Measurements from ENCODE around the gene TLR7. TPM values are rescaled to one million over a fixed set of nuclear protein-coding genes. Genes with fewer than 3 reads are reported as not detected.

The TLR7 gene
- total and polyA plus RNA-seq, 10 of the 15 experiments (the other 5 are each of a cell fraction or from before 2014, with no cell fraction given), result 12.0 to 44.4 (median 22.6) TPM

DNA sequence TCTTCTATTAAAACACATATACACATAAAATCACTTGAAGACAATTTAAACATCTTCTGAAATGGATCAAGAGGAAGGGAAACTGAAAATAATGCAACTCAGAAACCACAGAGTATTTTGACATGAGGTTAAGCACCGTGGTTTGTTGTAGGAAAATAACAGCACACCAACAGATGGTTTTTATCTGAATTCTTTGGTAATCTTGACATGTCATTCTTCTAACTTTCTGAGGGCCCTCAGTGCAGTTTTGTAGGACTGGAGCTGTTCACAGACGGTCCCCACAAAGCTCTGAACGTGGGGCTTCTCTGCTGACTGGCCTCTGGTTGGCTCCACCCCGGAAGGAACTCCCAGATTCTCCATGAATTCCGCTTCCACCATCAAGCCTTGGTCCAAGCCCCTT, 23.6 kb downstream of the TLR7 start (continued):
- TF ChIP-seq, protein P1, sequence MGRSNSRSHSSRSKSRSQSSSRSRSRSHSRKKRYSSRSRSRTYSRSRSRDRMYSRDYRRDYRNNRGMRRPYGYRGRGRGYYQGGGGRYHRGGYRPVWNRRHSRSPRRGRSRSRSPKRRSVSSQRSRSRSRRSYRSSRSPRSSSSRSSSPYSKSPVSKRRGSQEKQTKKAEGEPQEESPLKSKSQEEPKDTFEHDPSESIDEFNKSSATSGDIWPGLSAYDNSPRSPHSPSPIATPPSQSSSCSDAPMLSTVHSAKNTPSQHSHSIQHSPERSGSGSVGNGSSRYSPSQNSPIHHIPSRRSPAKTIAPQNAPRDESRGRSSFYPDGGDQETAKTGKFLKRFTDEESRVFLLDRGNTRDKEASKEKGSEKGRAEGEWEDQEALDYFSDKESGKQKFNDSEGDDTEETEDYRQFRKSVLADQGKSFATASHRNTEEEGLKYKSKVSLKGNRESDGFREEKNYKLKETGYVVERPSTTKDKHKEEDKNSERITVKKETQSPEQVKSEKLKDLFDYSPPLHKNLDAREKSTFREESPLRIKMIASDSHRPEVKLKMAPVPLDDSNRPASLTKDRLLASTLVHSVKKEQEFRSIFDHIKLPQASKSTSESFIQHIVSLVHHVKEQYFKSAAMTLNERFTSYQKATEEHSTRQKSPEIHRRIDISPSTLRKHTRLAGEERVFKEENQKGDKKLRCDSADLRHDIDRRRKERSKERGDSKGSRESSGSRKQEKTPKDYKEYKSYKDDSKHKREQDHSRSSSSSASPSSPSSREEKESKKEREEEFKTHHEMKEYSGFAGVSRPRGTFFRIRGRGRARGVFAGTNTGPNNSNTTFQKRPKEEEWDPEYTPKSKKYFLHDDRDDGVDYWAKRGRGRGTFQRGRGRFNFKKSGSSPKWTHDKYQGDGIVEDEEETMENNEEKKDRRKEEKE (IDR thresholded peaks at IDR 0.05), result no peak
- TF ChIP-seq, protein P2, sequence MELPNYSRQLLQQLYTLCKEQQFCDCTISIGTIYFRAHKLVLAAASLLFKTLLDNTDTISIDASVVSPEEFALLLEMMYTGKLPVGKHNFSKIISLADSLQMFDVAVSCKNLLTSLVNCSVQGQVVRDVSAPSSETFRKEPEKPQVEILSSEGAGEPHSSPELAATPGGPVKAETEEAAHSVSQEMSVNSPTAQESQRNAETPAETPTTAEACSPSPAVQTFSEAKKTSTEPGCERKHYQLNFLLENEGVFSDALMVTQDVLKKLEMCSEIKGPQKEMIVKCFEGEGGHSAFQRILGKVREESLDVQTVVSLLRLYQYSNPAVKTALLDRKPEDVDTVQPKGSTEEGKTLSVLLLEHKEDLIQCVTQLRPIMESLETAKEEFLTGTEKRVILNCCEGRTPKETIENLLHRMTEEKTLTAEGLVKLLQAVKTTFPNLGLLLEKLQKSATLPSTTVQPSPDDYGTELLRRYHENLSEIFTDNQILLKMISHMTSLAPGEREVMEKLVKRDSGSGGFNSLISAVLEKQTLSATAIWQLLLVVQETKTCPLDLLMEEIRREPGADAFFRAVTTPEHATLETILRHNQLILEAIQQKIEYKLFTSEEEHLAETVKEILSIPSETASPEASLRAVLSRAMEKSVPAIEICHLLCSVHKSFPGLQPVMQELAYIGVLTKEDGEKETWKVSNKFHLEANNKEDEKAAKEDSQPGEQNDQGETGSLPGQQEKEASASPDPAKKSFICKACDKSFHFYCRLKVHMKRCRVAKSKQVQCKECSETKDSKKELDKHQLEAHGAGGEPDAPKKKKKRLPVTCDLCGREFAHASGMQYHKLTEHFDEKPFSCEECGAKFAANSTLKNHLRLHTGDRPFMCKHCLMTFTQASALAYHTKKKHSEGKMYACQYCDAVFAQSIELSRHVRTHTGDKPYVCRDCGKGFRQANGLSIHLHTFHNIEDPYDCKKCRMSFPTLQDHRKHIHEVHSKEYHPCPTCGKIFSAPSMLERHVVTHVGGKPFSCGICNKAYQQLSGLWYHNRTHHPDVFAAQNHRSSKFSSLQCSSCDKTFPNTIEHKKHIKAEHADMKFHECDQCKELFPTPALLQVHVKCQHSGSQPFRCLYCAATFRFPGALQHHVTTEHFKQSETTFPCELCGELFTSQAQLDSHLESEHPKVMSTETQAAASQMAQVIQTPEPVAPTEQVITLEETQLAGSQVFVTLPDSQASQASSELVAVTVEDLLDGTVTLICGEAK (IDR thresholded peaks at IDR 0.05; ENCODE audit: borderline replicate concordance), result no peak
- TF ChIP-seq PAX5 (IDR thresholded peaks at IDR 0.05; ENCODE audit: borderline replicate concordance, low read depth, low read length) (peak; percentile 64; the same call in 1 of the 2 replicates), SUZ12 (IDR thresholded peaks at IDR 0.05; ENCODE audit: unreplicated experiment) (no peak), IKZF1 (conservative IDR thresholded peaks at IDR 0.05) (peak; percentile 67), RAD21 (IDR thresholded peaks at IDR 0.05; ENCODE audit: insufficient read depth, low read depth, low read length) (no peak), RELA (IDR thresholded peaks at IDR 0.05; ENCODE audit: borderline replicate concordance, partially characterized antibody) (no peak), EP300 (IDR thresholded peaks at IDR 0.05; ENCODE audit: borderline replicate concordance in 1 of 2, control insufficient read depth in 1 of 2, low read depth in 2 of 2, low read length in 2 of 2) (peak; percentile 86 to 94), TCF12 (IDR thresholded peaks at IDR 0.05; ENCODE audit: low read depth, low read length) (peak; percentile 96), KDM1A (IDR thresholded peaks at IDR 0.05; ENCODE audit: borderline replicate concordance) (no peak)
- TF ChIP-seq, protein P3, sequence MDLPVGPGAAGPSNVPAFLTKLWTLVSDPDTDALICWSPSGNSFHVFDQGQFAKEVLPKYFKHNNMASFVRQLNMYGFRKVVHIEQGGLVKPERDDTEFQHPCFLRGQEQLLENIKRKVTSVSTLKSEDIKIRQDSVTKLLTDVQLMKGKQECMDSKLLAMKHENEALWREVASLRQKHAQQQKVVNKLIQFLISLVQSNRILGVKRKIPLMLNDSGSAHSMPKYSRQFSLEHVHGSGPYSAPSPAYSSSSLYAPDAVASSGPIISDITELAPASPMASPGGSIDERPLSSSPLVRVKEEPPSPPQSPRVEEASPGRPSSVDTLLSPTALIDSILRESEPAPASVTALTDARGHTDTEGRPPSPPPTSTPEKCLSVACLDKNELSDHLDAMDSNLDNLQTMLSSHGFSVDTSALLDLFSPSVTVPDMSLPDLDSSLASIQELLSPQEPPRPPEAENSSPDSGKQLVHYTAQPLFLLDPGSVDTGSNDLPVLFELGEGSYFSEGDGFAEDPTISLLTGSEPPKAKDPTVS (IDR thresholded peaks at IDR 0.05; ENCODE audit: low read depth, low read length), result no peak
- TF ChIP-seq, protein P4, sequence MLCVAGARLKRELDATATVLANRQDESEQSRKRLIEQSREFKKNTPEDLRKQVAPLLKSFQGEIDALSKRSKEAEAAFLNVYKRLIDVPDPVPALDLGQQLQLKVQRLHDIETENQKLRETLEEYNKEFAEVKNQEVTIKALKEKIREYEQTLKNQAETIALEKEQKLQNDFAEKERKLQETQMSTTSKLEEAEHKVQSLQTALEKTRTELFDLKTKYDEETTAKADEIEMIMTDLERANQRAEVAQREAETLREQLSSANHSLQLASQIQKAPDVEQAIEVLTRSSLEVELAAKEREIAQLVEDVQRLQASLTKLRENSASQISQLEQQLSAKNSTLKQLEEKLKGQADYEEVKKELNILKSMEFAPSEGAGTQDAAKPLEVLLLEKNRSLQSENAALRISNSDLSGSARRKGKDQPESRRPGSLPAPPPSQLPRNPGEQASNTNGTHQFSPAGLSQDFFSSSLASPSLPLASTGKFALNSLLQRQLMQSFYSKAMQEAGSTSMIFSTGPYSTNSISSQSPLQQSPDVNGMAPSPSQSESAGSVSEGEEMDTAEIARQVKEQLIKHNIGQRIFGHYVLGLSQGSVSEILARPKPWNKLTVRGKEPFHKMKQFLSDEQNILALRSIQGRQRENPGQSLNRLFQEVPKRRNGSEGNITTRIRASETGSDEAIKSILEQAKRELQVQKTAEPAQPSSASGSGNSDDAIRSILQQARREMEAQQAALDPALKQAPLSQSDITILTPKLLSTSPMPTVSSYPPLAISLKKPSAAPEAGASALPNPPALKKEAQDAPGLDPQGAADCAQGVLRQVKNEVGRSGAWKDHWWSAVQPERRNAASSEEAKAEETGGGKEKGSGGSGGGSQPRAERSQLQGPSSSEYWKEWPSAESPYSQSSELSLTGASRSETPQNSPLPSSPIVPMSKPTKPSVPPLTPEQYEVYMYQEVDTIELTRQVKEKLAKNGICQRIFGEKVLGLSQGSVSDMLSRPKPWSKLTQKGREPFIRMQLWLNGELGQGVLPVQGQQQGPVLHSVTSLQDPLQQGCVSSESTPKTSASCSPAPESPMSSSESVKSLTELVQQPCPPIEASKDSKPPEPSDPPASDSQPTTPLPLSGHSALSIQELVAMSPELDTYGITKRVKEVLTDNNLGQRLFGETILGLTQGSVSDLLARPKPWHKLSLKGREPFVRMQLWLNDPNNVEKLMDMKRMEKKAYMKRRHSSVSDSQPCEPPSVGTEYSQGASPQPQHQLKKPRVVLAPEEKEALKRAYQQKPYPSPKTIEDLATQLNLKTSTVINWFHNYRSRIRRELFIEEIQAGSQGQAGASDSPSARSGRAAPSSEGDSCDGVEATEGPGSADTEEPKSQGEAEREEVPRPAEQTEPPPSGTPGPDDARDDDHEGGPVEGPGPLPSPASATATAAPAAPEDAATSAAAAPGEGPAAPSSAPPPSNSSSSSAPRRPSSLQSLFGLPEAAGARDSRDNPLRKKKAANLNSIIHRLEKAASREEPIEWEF (IDR thresholded peaks at IDR 0.05; ENCODE audit: insufficient replicate concordance, low read depth, low read length), result peak; percentile 68
- TF ChIP-seq, protein P5, sequence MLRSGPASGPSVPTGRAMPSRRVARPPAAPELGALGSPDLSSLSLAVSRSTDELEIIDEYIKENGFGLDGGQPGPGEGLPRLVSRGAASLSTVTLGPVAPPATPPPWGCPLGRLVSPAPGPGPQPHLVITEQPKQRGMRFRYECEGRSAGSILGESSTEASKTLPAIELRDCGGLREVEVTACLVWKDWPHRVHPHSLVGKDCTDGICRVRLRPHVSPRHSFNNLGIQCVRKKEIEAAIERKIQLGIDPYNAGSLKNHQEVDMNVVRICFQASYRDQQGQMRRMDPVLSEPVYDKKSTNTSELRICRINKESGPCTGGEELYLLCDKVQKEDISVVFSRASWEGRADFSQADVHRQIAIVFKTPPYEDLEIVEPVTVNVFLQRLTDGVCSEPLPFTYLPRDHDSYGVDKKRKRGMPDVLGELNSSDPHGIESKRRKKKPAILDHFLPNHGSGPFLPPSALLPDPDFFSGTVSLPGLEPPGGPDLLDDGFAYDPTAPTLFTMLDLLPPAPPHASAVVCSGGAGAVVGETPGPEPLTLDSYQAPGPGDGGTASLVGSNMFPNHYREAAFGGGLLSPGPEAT (IDR thresholded peaks at IDR 0.05; ENCODE audit: low read depth), result peak; percentile 69

Measured in GM12878 (cell line).